Measurements from ENCODE around the gene GPAM.

GRCh38 chr10:112230325-112230988 lies 46.9 kb upstream of the GPAM start:
- TF ChIP-seq GABPA (IDR thresholded peaks at IDR 0.05; ENCODE audit: low read depth): no peak
- TF ChIP-seq FOSL2 (IDR thresholded peaks at IDR 0.05; ENCODE audit: borderline replicate concordance, low read depth): no peak

Data from SK-N-SH (cell line).